ENCODE measurements around the gene SPTBN5.

Gene SPTBN5

DNA sequence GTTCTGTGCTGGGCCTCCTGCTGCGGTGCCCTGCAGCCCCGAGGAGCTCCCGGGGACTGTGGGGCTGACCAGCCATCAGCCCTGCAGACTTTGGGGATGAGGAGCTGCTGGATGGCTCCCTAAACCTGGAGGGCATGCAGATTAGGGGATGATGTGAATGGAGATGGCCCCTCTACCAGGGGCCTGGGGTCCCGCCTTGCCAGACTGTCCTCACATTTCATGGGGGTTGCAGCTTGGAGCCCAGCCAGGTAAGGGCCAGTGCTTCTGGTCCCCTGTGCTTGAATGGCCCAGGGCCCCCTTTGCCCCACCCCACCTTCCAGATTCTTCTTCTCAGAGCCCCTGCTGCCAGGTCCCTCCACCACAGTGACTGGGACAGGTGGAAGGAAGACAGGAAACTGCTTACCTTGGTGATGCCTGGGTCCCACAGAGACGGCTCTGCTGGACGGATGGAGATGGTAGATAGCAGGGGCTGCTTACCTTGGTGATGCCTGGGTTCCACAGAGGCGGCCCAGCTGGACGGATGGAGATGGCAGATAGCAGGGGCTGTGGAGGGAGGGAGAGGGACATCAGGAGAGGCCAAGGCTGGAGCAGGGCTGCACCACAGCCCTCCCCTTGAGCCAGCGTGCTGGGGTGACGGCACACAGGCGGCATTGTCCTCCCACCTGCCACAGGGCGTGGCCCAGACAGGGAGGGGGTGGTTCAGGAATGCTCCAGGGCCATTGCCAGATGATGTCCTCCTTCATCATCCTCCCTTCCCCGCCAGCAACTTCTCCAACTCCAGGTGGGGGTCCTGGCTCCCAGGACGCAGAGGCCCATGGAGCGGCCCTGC lies at the start of gene SPTBN5:
TSS of gene SPTBN5 (minus strand) at position 632 of the 829 bp plus-strand sequence. CDS start at position 76, 556 bp downstream.
- no peak for DNase-seq (ENCODE audit: low spot score)

DNA sequence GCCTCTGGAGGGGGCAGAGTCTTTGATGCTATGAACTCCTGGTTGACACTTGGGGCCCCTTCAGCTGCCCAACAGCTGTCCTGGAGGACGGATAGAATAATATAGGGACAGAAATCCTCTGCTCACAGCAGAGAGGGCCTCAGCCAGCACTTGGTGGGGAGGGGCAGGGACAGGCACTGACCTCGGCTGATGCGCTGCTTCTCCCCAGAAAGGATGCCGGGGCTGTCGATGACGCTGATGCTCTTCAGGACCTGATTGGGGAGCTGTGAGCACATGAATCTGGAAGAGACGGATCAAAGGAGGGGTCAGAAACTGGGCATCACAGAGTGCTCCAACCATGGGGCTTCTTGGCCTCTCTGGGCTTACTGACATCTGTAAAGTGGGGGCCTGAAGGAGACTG lies 49.0 kb upstream of the SPTBN5 start:
- DNase-seq (ENCODE audit: low spot score) = no peak

DNA sequence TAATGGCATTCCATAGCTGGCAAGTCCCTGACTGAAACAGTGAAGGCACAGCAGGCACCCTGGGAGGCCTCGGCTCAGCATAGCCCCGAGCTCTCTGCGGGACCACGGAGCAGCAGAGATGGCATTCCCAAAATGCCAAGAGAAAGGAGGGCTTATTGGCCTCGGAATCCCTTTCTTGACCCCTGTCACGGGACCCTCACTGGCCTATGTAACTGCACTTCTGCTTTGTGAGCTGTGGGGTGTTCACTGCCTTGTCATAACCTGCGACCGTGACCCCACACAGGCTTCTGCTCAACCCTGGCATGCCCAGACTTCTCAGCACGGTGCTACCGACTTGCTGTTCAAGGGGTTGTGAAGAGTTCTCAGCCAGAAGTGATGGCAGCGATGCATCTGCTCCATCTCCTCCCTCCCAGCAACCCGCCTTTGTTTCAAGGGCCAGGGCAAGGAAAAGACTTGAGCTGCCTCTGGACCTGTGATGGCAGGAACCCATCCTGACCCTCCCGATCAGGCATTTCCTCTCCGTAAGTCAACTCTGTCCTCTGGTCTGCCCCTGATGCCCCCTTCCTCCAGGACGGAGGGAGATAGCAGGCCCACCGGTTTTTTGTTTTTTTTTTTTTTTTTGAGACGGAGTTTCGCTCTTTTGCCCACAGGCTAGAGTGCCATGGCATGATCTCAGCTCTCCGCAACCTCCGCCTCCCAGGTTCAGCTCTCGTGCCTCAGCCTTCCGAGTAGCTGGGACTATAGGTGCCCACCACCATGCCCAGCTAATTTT lies 48.0 kb upstream of the SPTBN5 start:
- DNase-seq (ENCODE audit: low spot score) = no peak

DNA sequence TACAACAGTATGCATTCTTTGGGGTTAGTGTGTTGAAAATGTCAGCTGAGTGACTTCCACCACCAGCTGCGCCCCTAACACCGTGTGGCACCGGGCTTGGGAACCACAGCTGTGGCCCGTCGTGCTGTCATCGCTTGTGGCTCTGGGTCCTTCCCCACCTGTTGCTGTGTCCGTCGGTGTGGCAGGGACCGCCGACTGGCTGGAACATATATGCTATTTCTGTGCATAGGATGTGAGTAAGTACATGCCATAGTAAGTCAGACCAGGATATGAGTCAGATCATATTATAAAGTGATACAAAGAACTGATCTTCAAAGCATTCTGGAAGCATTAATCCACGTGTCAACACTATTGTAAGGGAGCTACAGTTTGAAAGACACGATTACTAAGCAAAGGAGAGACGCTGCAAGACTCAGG lies 46.6 kb upstream of the SPTBN5 start:
- DNase-seq (ENCODE audit: low spot score) = no peak

DNA sequence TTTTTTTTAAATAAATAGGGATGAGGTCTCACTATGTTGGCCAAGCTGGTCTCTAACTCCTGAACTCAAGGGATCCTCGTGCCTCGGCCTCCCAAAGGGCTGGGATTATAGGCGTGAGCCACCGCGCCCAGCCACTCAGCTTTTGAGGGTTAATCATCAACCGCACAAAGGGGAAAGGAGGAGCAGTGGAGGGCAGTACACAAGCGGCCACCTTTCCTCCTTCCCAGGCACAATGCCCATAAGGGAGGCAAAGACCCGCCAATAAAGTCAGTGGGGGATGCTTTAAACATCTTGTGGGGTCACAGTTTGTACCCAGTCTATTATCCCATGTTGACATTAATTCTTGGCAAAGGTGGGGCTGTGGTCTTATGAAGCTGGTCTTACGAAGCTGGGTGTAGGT lies 46.1 kb upstream of the SPTBN5 start:
- no peak for DNase-seq (ENCODE audit: low spot score)

DNA sequence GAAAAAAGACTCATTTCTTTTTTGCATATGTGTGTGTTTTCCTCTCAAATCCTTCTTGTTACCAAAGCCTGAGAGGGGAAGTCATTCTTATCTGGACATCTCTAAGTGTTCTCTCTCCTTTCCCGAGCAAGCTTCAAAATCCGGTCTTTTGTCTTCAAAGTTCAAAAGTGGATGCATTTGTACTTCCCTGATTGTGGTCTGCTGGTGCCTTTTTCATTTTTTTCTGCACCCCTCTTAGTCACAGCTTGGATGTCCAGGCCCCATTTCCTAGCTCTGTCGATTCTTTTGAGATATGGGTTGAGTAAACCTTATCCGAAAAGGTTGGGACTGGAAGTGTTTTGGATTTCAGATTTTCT lies 43.7 kb upstream of the SPTBN5 start:
- no peak for DNase-seq (ENCODE audit: low spot score)

DNA sequence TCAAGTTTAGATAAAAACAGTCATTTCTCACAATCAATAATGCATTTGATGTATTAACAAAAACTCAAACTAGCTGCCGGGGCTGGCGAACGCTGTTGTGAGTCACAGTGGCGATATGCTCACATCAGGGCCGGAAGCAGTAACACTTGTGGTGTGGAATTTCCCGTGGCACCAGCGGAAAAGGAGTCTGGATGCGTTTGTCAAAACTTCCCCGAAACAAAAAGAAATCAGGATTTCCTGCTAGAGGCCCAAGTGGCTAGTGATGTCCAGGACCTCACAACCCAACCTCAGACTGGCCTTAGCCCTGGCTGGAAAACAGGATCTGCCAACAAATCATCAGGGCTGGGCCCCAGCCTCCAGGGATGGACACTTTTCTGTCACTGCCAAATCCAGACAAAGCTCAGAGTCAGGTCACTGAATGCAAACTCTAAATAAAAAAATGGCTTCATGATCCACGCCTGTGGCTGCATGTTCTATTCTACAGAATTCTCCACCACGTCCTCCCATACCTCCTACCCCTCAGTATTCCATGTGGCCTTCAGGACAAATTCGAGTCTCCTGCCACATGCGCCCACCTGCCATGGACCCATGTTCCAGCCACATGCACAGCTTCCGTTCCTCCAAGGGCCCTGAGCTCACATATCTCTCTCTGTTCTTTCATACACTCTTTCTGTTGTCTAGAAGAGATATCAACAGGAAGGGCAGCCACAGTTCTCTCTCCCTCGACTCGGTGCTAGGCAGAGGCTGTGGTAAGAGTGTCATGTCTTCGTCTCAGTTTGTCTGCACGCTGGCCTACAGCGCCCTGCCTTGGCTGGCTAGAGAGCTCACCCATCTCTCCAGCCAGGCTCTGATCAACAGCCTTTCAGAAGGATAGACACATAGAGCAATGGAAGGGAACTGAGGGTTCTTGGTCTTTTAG lies 43.1 kb upstream of the SPTBN5 start:
- DNase-seq (ENCODE audit: low spot score) = no peak

DNA sequence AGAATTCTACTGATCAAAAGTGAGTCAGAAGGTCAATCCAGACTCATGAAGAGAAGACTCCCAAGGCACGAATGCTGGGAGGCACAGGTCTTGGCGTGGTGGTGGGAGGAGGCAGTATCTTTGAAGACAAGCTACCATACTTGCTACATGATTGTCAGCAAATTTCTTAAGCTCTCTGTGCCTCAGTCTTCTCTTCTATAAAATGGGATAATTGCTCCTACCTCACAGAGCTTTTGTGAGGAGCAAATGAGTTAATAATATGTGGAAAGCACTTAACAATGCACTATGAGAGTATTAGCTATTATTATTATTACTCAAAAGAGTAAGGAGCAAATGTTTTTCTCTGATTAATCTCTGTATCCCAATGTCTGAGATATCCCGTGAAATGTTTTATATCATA lies 42.3 kb upstream of the SPTBN5 start:
- no peak for DNase-seq (ENCODE audit: low spot score)

DNA sequence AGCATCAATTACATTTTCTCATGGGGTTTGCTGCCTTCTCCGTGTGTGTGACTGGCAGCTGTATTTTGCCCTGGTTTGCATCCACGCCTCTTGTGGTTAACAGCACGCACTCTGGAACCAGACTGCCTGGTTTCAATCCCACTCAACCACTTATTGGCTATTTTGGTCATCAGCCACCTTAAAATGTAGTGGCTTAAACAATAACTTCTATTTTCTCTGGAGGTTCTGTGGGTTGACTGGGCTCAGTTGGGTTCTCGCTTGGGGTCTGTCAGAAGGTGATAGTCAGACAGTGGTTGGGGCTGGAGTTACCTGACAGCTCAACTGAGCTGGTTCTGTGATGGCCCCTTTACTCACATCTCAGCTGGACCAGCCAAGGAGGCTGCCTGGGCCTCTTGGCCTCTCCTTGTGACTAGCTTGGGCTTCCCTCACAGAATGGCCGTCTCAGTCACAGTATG lies 41.7 kb upstream of the SPTBN5 start:
- DNase-seq (ENCODE audit: low spot score) = no peak

DNA sequence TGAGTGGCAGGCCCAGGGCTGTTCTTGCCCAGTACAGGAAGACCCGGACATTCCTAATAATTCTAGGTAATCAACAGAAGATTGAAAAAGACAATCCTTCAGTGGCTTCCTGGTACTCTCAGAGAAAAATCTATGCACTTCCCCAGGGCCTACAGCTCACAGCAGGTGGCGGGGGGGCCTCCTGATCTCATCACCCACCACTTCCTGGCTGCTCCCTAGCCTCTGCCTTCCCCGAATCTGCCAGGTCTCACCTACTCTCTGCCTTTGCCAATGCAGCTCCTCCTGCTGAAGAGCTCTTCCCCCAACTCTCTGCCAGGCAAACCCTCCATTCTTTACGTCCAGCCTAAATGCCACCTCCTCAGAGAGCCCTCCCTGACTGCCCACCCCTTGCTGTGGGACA lies 41.0 kb upstream of the SPTBN5 start:
- no peak for DNase-seq (ENCODE audit: low spot score)

DNA sequence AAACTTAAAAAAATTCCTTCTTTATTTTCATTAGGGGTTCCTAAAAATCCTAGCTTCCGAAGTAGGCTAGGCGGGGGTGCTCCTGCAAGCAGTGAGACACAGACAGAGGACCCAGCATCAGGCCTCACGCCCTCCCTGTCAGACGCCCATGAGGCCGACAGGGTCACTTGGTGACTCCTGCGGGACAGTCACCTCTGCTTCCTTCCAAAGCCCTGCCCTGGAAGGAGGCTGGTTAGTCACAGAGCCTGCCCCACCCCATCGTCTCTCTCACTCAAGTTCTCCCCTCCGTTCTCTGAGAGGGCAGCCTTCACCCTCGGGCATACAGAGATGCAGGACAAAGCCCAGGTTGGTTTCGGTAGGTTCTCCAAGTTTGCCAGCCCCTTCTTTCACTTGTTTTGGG lies 39.9 kb upstream of the SPTBN5 start:
- no peak for DNase-seq (ENCODE audit: low spot score)

DNA sequence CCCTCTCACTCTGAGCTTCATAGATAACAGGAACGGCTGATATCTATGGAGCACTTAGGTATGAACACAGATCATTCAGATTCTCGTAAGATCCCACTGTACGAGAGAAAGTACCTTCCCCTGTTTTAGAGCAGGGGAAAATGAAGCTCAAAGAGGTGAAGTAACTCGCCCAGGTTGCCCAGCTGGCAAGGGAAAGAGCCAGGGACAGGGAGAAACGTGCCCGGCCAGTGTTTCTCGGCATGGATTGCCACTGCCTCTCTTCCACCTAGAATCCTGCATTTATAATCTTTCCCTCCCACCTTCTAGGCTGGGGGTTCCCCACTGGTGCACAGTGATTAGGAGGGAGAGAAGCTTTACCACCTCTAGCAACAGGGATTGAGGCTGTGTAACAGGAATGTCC lies 39.5 kb upstream of the SPTBN5 start:
- no peak for DNase-seq (ENCODE audit: low spot score)

DNA sequence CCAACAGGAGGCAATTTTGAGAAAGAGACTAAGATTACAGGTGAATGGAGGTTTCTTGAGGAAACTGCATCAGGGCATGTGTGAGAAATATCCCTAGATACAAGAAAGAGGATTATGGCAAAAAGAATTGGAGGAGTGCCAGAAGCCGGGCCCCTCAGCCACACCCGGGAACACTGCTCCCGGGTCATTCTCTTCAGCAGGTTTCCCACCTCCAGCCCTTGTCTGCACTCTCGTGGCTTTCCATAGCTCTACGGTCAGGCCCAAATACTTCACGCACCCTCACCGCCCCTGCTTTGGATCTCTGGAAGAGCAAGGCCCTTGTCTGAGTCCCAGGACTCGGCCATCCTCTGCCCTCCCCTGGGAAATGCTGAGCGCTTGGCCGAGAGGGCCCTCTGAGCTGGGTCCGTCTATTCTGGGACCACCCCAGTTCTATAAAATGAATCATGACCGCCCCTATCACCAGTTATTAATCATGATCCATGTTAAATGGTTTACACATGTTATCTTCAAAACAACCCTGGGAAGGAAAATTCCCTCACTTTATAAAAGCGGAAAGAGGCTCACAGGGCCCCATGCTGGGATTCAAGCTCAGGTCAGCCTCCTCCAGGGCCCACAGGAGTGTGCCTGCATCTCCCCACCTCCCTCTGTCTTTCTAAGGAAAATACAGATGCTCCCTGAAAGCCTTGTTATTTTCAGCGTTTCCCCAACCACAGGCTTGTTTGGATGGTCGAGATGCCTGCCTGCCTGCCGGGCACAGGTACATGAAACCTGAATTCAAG lies 38.8 kb upstream of the SPTBN5 start:
- DNase-seq (ENCODE audit: low spot score) = no peak

DNA sequence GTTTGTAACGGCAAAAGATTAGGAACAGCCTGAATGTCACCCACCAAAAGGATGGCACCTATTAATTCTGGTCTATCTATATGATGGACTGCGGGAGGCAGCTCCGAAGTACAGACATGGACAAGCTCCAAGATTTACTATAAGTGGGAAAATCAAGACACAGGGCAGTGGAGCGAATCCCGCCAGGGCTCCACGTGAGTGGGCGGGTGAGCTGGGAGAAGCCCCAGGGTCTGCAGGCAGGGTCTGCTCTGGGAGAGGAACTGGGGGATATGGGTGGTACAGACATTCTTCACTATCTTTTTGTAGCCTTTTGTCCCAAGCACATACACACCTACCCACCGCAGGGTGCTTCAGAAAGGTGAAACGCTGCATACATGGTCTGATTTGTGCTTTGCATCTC lies 38.2 kb upstream of the SPTBN5 start:
- DNase-seq (ENCODE audit: low spot score) = no peak

DNA sequence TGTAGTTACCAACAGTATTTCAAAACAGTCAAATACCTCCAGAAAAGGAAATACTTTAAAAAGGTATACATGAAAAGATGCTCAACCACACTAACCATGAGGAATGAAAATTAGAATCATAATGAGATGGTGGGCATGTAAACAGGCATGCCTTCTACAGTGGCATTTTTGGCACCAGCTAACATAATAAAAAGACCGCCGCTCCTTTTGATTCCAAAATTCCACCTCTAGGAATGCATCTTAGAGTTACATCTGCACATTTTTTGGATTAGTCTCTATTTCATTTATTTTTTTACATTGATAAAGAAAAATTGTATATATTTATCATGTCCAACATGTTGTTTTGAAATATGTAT lies 37.0 kb upstream of the SPTBN5 start:
- no peak for DNase-seq (ENCODE audit: low spot score)

DNA sequence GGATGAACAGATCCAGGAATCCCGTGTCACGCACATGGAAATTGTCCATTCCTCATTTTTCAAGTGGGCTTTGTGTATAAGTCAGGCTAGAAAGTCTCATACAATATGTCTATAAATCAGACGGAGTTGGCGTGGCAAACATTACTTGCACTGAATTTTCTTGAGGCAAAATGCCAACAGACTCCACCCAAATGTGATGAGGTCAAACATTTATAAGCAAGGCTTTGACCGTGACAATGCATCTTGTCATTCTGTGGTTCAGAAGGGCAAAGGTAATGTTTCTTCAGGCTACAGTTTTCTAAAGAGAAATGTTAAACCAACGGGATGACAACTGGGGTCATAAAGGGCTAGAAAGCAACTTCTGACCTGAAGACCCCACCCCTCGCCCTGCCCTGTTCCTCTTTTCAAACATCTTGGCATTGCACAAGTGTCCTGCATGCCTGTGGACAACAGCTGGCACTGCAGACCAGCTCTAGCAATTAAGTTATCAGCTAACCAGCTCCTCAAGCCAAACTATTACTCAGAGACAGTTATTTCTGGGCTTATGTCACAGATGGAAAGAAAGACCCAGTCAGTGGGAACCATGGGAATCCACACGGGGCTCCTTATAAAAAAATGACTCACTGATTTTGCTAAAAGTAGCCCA lies 36.5 kb upstream of the SPTBN5 start:
- DNase-seq (ENCODE audit: low spot score) = peak; percentile 36

DNA sequence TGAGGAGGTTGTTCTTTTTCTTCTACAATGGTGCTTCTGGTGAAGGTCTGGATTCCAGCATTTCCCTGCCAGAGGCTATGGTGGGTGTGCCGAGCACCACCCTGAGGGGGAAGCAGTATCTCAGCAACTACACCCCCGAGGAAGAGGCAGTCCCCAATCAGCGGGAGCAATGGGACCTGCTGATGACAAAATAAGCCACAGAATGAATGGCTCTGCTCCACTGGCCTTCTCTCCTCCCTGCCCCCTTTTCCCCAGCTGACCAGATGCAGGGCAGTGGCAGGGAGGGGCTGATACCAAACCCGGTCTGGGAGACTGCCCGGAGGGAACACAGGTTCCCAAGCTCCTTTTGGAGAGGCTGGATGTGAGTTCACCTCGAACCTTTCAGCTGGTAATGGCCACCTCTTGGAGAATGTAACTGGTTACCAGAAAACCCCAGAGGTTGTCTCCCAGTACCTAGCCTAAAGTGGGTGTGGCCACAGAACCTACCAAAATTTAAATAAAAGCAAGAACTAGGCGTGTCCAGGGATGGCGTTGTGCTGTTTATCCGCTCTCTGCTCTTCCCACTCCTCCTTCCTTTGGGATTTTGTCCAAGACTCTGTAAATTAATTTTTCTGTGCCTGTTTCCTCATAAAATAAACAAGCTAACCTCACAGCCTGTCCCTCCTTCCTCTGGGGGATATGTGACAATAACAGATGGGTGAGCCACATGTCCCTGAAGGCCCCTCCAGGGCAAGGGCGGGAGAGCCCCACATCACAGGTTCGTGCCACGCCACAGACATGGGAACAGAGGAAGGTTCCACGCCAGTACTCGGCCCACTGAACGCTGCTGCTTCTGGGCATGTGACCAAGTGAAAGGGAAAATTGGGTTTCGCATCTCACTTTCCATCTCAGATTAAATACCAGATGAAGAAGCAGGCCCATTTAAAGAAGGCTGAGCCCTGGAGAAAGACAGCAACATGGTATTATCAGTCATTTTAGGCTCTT lies 35.1 kb upstream of the SPTBN5 start:
- no peak for DNase-seq (ENCODE audit: low spot score)

DNA sequence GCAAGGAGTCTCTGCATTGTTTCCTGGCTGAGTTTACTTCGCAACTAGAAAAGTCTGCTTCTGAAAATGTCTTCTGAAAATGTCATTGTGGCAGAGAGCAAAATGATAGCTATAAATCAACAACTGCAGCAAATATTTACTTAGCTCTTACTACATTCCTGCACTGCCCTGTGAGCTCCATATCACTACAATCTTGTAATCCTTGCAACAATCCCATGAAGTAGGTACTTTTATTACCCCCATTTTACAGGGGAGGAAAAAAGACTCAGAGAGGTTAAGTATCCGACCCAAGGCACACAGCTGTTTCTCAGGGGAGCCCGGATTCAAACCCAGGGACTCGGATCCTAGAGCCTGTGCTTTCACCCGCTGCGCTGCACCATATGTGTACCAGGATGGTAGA lies 34.2 kb upstream of the SPTBN5 start:
- peak; percentile 67 for DNase-seq (ENCODE audit: low spot score)

DNA sequence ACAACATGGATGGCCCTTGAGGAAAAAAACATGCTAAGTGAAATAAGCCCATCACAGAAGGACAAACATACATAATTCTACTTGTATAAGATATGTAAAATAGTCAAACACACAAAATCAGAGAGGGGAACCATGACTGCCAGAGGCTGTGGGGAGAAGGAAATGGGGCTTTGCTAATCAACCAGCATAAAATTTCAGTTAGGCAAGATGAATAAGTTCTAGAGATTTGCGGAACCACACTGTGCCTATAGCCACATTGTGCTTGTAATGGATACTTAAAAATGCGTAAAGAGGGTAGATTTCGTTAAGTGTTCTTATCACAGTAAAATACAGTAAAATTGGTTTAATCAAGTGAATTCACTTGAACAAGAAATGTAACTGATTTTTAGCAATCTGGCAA lies 33.7 kb upstream of the SPTBN5 start:
- DNase-seq (ENCODE audit: low spot score) = no peak
